ENCODE measurements around the gene MFAP4. TPM values are rescaled to one million over a fixed set of nuclear protein-coding genes. Genes with fewer than 3 reads are reported as not detected.
A peak's percentile ranks its signal among the peaks of the same experiment; 100 is the strongest.

Gene MFAP4
- total and polyA plus RNA-seq, 9 of the 15 experiments (the other 6 are each of a cell fraction or from before 2014, with no cell fraction given), result 0.07 to 0.24 TPM; not detected in 7

DNA sequence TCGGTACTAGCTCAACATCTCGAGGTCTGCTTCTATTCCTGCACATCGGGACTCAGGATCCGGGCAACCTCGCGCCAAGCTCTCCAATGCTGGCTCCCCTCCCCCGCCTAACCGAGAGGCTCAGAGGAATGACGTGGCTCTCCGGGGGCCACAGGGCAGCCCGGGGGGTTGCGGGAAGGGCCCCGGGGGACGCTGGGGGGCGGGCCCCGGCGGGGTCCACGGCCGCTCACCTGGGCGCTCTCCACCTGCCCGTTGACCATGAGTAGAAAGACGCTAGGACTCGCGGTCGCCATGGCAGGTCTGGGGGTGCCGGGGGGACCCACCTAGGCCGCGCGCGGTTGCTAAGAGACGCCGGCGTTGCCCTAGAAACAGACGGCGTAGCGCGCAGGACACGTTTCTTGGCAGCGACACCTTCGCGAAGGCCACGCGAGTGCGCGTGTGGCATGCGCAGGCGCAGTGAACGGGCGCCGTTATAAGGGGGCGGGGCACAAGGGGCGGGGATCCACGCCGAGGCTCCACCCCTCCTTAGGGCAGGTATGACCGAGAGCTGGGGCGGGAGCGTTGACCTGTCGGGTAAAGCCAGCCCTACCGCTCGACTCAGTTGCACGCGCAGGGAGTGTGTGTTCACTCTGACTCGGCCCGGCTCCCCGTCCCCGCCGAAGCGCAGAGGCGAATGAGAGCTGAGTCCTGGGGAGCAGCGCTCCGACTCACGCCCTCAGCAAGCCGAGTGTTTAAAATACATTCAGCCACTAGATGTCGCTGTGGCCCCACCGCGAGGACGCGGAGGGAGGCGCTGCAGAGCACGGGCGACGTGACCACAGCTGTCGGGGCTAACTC is 24.5 kb downstream of the MFAP4 start, which contains the start of gene B9D1 (continued):
- TF ChIP-seq ELF1 (tag; IDR thresholded peaks at IDR 0.05) (no peak), MTA2 (IDR thresholded peaks at IDR 0.05; ENCODE audit: low read depth) (no peak), RBM25 (IDR thresholded peaks at IDR 0.05; ENCODE audit: low read depth, low read length, severe bottlenecking) (no peak), NUFIP1 (IDR thresholded peaks at IDR 0.05; ENCODE audit: partially characterized antibody) (no peak), ARID1B (IDR thresholded peaks at IDR 0.05) (no peak), KLF6 (CRISPR knock-in tag; IDR thresholded peaks at IDR 0.05; ENCODE audit: borderline replicate concordance) (no peak), ETV5 (CRISPR knock-in tag; IDR thresholded peaks at IDR 0.05; ENCODE audit: low read depth) (0 out of 2 replicates have a peak, but pooled peaks have one; percentile 1), STAT5B (CRISPR knock-in tag; IDR thresholded peaks at IDR 0.05) (no peak), C11orf30 (IDR thresholded peaks at IDR 0.05; ENCODE audit: low read depth) (peak; percentile 41), JUND (IDR thresholded peaks at IDR 0.05; ENCODE audit: borderline replicate concordance, low read depth, low read length) (peak; percentile 33; the same call in 1 of the 2 replicates), JUND (tag; IDR thresholded peaks at IDR 0.05; ENCODE audit: borderline replicate concordance, low read depth, low read length) (no peak), KDM4B (IDR thresholded peaks at IDR 0.05; ENCODE audit: borderline replicate concordance in 2 of 2, low read depth in 1 of 2) (peak in 1 of 2 experiments; percentile 46; a peak in 1 of 4 replicates), SUPT5H (IDR thresholded peaks at IDR 0.05) (peak; percentile 63), TBP (optimal IDR thresholded peaks at IDR 0.05; ENCODE audit: low read depth, low read length) (peak; percentile 46), SMARCE1 (IDR thresholded peaks at IDR 0.05) (no peak), HNRNPUL1 (IDR thresholded peaks at IDR 0.05; ENCODE audit: low read length) (no peak), NR2C2 (CRISPR knock-in tag; IDR thresholded peaks at IDR 0.05) (no peak), NR2C2 (tag; IDR thresholded peaks at IDR 0.05) (peak; percentile 51; the same call in 1 of the 2 replicates), MXI1 (IDR thresholded peaks at IDR 0.05; ENCODE audit: low read depth, low read length) (peak; percentile 98), POLR2A (conservative IDR thresholded peaks at IDR 0.05) (peak; percentile 56; the same call in 1 of the 2 replicates), PPARD (CRISPR knock-in tag; IDR thresholded peaks at IDR 0.05) (no peak), RFX5 (IDR thresholded peaks at IDR 0.05; ENCODE audit: low read depth, low read length) (peak; percentile 74)
- TF ChIP-seq, protein P1, sequence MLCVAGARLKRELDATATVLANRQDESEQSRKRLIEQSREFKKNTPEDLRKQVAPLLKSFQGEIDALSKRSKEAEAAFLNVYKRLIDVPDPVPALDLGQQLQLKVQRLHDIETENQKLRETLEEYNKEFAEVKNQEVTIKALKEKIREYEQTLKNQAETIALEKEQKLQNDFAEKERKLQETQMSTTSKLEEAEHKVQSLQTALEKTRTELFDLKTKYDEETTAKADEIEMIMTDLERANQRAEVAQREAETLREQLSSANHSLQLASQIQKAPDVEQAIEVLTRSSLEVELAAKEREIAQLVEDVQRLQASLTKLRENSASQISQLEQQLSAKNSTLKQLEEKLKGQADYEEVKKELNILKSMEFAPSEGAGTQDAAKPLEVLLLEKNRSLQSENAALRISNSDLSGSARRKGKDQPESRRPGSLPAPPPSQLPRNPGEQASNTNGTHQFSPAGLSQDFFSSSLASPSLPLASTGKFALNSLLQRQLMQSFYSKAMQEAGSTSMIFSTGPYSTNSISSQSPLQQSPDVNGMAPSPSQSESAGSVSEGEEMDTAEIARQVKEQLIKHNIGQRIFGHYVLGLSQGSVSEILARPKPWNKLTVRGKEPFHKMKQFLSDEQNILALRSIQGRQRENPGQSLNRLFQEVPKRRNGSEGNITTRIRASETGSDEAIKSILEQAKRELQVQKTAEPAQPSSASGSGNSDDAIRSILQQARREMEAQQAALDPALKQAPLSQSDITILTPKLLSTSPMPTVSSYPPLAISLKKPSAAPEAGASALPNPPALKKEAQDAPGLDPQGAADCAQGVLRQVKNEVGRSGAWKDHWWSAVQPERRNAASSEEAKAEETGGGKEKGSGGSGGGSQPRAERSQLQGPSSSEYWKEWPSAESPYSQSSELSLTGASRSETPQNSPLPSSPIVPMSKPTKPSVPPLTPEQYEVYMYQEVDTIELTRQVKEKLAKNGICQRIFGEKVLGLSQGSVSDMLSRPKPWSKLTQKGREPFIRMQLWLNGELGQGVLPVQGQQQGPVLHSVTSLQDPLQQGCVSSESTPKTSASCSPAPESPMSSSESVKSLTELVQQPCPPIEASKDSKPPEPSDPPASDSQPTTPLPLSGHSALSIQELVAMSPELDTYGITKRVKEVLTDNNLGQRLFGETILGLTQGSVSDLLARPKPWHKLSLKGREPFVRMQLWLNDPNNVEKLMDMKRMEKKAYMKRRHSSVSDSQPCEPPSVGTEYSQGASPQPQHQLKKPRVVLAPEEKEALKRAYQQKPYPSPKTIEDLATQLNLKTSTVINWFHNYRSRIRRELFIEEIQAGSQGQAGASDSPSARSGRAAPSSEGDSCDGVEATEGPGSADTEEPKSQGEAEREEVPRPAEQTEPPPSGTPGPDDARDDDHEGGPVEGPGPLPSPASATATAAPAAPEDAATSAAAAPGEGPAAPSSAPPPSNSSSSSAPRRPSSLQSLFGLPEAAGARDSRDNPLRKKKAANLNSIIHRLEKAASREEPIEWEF (CRISPR knock-in tag; IDR thresholded peaks at IDR 0.05), result no peak
- TF ChIP-seq, protein P2, sequence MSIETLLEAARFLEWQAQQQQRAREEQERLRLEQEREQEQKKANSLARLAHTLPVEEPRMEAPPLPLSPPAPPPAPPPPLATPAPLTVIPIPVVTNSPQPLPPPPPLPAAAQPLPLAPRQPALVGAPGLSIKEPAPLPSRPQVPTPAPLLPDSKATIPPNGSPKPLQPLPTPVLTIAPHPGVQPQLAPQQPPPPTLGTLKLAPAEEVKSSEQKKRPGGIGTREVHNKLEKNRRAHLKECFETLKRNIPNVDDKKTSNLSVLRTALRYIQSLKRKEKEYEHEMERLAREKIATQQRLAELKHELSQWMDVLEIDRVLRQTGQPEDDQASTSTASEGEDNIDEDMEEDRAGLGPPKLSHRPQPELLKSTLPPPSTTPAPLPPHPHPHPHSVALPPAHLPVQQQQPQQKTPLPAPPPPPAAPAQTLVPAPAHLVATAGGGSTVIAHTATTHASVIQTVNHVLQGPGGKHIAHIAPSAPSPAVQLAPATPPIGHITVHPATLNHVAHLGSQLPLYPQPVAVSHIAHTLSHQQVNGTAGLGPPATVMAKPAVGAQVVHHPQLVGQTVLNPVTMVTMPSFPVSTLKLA (conservative IDR thresholded peaks at IDR 0.05), result peak; percentile 86 to 90
